ENCODE results near the gene ADGRD1.

DNA sequence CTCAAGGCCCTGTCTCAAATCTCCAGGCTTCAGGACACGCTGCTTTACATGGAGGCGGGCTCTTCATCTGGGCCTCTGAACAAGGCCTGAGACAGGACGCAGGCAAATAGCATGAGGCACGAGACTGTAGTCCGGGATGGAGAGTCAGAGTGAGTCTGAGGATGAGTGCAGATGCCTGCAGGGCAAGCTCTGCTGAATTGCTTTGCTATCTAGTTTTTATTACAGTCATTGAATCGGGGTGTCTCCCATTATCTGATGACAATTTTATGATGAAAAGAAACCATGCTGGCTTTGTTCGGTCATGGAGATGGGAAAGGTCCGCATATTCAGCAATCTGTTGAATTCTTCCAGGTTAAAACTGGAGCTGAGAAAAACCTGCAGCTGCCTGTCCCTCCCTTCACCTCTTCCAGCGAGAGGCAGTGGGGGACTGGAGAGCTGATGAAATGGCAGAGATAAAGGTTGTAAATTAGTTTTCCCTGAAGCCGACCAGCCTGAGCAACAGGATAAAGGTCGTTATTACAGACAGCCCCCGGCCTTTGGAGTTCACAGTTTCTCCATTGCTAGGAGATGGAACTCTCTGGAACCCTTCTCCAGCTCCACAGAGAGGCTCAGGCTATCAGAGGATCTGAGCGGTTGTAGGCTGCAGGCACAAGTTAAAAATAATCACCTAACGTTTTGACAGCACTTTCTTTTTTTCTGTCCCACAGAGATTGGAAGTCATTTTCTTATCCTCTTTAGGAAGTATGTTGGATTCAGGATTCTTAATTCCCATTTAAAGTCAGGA, 1.3 kb upstream of the ADGRD1 start:
- TF ChIP-seq TAF1 (IDR thresholded peaks at IDR 0.05; ENCODE audit: low read depth) (no peak), NFIC (IDR thresholded peaks at IDR 0.05) (no peak), TCF12 (IDR thresholded peaks at IDR 0.05; ENCODE audit: low read depth) (no peak)
- TF ChIP-seq, protein P1, sequence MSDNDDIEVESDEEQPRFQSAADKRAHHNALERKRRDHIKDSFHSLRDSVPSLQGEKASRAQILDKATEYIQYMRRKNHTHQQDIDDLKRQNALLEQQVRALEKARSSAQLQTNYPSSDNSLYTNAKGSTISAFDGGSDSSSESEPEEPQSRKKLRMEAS (IDR thresholded peaks at IDR 0.05): no peak
- TF ChIP-seq, protein P2, sequence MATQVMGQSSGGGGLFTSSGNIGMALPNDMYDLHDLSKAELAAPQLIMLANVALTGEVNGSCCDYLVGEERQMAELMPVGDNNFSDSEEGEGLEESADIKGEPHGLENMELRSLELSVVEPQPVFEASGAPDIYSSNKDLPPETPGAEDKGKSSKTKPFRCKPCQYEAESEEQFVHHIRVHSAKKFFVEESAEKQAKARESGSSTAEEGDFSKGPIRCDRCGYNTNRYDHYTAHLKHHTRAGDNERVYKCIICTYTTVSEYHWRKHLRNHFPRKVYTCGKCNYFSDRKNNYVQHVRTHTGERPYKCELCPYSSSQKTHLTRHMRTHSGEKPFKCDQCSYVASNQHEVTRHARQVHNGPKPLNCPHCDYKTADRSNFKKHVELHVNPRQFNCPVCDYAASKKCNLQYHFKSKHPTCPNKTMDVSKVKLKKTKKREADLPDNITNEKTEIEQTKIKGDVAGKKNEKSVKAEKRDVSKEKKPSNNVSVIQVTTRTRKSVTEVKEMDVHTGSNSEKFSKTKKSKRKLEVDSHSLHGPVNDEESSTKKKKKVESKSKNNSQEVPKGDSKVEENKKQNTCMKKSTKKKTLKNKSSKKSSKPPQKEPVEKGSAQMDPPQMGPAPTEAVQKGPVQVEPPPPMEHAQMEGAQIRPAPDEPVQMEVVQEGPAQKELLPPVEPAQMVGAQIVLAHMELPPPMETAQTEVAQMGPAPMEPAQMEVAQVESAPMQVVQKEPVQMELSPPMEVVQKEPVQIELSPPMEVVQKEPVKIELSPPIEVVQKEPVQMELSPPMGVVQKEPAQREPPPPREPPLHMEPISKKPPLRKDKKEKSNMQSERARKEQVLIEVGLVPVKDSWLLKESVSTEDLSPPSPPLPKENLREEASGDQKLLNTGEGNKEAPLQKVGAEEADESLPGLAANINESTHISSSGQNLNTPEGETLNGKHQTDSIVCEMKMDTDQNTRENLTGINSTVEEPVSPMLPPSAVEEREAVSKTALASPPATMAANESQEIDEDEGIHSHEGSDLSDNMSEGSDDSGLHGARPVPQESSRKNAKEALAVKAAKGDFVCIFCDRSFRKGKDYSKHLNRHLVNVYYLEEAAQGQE (IDR thresholded peaks at IDR 0.05; ENCODE audit: low read depth): no peak
